Cardiac septum (tissue), 1 donor: ENCODE results near the gene NABP1. TPM values are rescaled to one million over a fixed set of nuclear protein-coding genes. Genes with fewer than 3 reads are reported as not detected.

Experiments used
- total RNA-seq: library from RNA; stranded (reverse); fragmentation: NEBNext Ultra II Directional; extraction: Animal tissue kit (Norgen Biotek cat#: 25700); gene quantifications from one replicate; pipeline ENCODE4 v1.2.1, GENCODE V29; 2021
- donor health status: DM: no; HTN: no; CAD: no.

Gene NABP1
- total RNA-seq, 1 donor from 2014 or later: 6.6 TPM

Other genes with a start within 250 kb of the NABP1 start
- 145 TPM for gene CAVIN2, start 169.0 kb downstream of the NABP1 start, total RNA-seq